ENCODE measurements around the gene PRKCZ. TPM values are rescaled to one million over a fixed set of nuclear protein-coding genes. Genes with fewer than 3 reads are reported as not detected.

PRKCZ gene
- total and polyA plus RNA-seq, 12 donors: 8.4 to 18.4 (median 14.5) TPM

- ATAC-seq: peak in 3 of 8 donors; percentile 14 to 45 (median 28)
- no peak for TF ChIP-seq CTCF (IDR thresholded peaks at IDR 0.05)
- peak overlapping the region in 4 of 10 donors; percentile 8 to 24 (median 18) for H3K4me3 ChIP-seq
- intact Hi-C loops (cut with DNase I): no loop called here
- no peak overlapping the region for H3K27ac ChIP-seq
- peaks cover 0 to 20% (median 13%) of the 10 kb centered on the region in 11 donors for H3K9me3 ChIP-seq
- peaks cover 0 to 43% (median 12%) of the 10 kb centered on the region in 7 donors for H3K27me3 ChIP-seq
- H3K36me3 ChIP-seq: no peaks in the 10 kb centered on the region
- H3K4me1 ChIP-seq: no peaks in the 10 kb centered on the region
- DNase-seq: peak in 1 of 2 donors; percentile 7
- WGBS, 2 donors: 57 to 64% methylated on average over 59 of the region's 59 CpGs
These were observed 23.4 kb downstream of the PRKCZ start for GRCh38 chr1:2073382-2074230.

GRCh38 chr1:2074396-2074795 lies 24.2 kb downstream of the PRKCZ start:
- H3K36me3 ChIP-seq: no peaks in the 10 kb centered on the region

GRCh38 chr1:2074944-2075740 lies 24.9 kb downstream of the PRKCZ start:
- Histone ChIP-seq H3K9me3 (peaks cover 0 to 32% (median 19%) of the 10 kb centered on the region in 11 donors), H3K36me3 (no peaks in the 10 kb centered on the region), H3K27me3 (peaks cover 0 to 41% (median 6%) of the 10 kb centered on the region in 7 donors), H3K4me3 (no peak overlapping the region), H3K4me1 (no peaks in the 10 kb centered on the region), H3K27ac (no peak overlapping the region)
- WGBS, 2 donors: 74% methylated on average over 38 of the region's 38 CpGs
- no peak for TF ChIP-seq CTCF (IDR thresholded peaks at IDR 0.05)
- DNase-seq: peak in 1 of 2 donors; percentile 6
- intact Hi-C loops (cut with DNase I): no loop called here
- ATAC-seq: no peak

More at GRCh38 chr1:2074396-2074795, 24.2 kb downstream of the PRKCZ start:
- no peak overlapping the region for H3K4me3 ChIP-seq
- peak in 1 of 2 donors; percentile 6 for DNase-seq
- H3K27ac ChIP-seq: no peak overlapping the region
- peaks cover 0 to 43% (median 11%) of the 10 kb centered on the region in 7 donors for H3K27me3 ChIP-seq
- H3K4me1 ChIP-seq: no peaks in the 10 kb centered on the region
- no peak for TF ChIP-seq CTCF (IDR thresholded peaks at IDR 0.05)
- whole genome bisulfite sequencing, 2 donors: 66 to 72% methylated on average over 19 of the region's 19 CpGs
- ATAC-seq: no peak
- intact Hi-C loops (cut with DNase I): no loop called here
- peaks cover 0 to 28% (median 19%) of the 10 kb centered on the region in 11 donors for H3K9me3 ChIP-seq

- WGBS, 2 donors: 95 to 96% methylated on average over 21 of the region's 21 CpGs
- H3K27me3 ChIP-seq: peaks cover 0 to 28% (median 6%) of the 10 kb centered on the region in 7 donors
- no peaks in the 10 kb centered on the region for H3K4me1 ChIP-seq
- H3K4me3 ChIP-seq: no peak overlapping the region
- no peaks in the 10 kb centered on the region for H3K36me3 ChIP-seq
- no peak for TF ChIP-seq CTCF (IDR thresholded peaks at IDR 0.05)
- H3K9me3 ChIP-seq: peaks cover 0 to 32% (median 19%) of the 10 kb centered on the region in 11 donors
- intact Hi-C loops (cut with DNase I): no loop called here
- ATAC-seq (no peak), DNase-seq (peak in 1 of 2 donors; percentile 3)
- no peak overlapping the region for H3K27ac ChIP-seq
These were observed 26.6 kb downstream of the PRKCZ start for GRCh38 chr1:2076826-2077225.
